Stomach (tissue), 4 donors: ENCODE measurements around the gene PLEKHM1.
"Not testable (repeated sequence)": the region's sequence is repeated elsewhere in the genome, so short reads cannot be mapped to it uniquely, and the experiment has no call there.

Experiments
- CTCF ChIP-seq, 7 experiments: fragments of 450-650 bp in 4 of 7; fragments of 200-600 bp in 3 of 7; sonication (generic) in 3 of 7; IDR thresholded peaks; one replicate each; pipeline ENCODE4 v1.5.1; 2016 to 2019; ENCODE audit warnings: antibody characterized with exemption in 7 of 7, control low read depth in 2 of 7, mild to moderate bottlenecking in 1 of 7
- EP300 ChIP-seq: sonication (generic); formaldehyde crosslinking; IDR thresholded peaks from one replicate; pipeline ENCODE4 v1.6.1; 2017; ENCODE audit warnings: antibody characterized with exemption

GRCh38 chr17:45500478-45500877, 10.0 kb upstream of the PLEKHM1 start:
- TF ChIP-seq CTCF (IDR thresholded peaks at IDR 0.05); EP300: not testable (repeated sequence)
